GM19099 (cell line): ENCODE measurements around the gene SLC8A1.

Experiments used
- POLR2A ChIP-seq: IDR thresholded peaks from 3 replicates; pipeline ENCODE4 v1.6.1; 2011; ENCODE audit warnings: low read depth; ENCODE audit not compliant: insufficient read length; ENCODE audit errors: extremely low read depth

The SLC8A1 gene

GRCh38 chr2:40299781-40300180 lies 152.1 kb downstream of the SLC8A1 start:
- TF ChIP-seq POLR2A = no peak

- TF ChIP-seq POLR2A = no peak
Observed at GRCh38 chr2:40299173-40299572, 152.7 kb downstream of the SLC8A1 start.

- TF ChIP-seq POLR2A = no peak
Observed at GRCh38 chr2:40298026-40298425, 153.9 kb downstream of the SLC8A1 start.

GRCh38 chr2:40292291-40292690 lies 159.6 kb downstream of the SLC8A1 start:
- TF ChIP-seq POLR2A = no peak

- TF ChIP-seq POLR2A = no peak
Observed at GRCh38 chr2:40289771-40290404, 162.0 kb downstream of the SLC8A1 start.

GRCh38 chr2:40287773-40288172 lies 164.1 kb downstream of the SLC8A1 start:
- no peak for TF ChIP-seq POLR2A

GRCh38 chr2:40287195-40287594 lies 164.7 kb downstream of the SLC8A1 start:
- no peak for TF ChIP-seq POLR2A

- TF ChIP-seq POLR2A = no peak
Observed at GRCh38 chr2:40286721-40287120, 165.2 kb downstream of the SLC8A1 start.

- TF ChIP-seq POLR2A = no peak
Observed at GRCh38 chr2:40285391-40285790, 166.5 kb downstream of the SLC8A1 start.

- no peak for TF ChIP-seq POLR2A
Observed at GRCh38 chr2:40284797-40285196, 167.1 kb downstream of the SLC8A1 start.

- no peak for TF ChIP-seq POLR2A
Observed at GRCh38 chr2:40283111-40283909, 168.6 kb downstream of the SLC8A1 start.

- TF ChIP-seq POLR2A = no peak
Observed at GRCh38 chr2:40282428-40282827, 169.5 kb downstream of the SLC8A1 start.

GRCh38 chr2:40281021-40281940 lies 170.6 kb downstream of the SLC8A1 start:
- no peak for TF ChIP-seq POLR2A

- TF ChIP-seq POLR2A = no peak
Observed at GRCh38 chr2:40279482-40279881, 172.4 kb downstream of the SLC8A1 start.

- no peak for TF ChIP-seq POLR2A
Observed at GRCh38 chr2:40279001-40279400, 172.9 kb downstream of the SLC8A1 start.
